SK-N-SH (cell line): Measurements from ENCODE around the gene RAB6D. TPM values are rescaled to one million over a fixed set of nuclear protein-coding genes. Genes with fewer than 3 reads are reported as not detected.
"Not testable (repeated sequence)": the region's sequence is repeated elsewhere in the genome, so short reads cannot be mapped to it uniquely, and the experiment has no call there.

ENCODE experiments used
- CTCF ChIA-PET: fragments of 300-600, 350-600 bp; formaldehyde crosslinking; extraction: SDS; loops from one replicate; lab custom pipeline; 2021; lab: Yijun Ruan, JAX
- POLR2A ChIA-PET: fragments of 350-600 bp; sonication (Branson Sonifier 250); formaldehyde crosslinking; extraction: SDS; loops from one replicate; lab custom pipeline; 2020; ENCODE audit warnings: antibody characterized with exemption, inconsistent platforms; lab: Yijun Ruan, JAX
- DNase-seq: peaks from one replicate; pipeline ENCODE4 v3.0.0; 2012
- H2AFZ ChIP-seq: fragments of 200-600 bp; sonication (generic); 2 replicates; pipeline ENCODE4 v1.8.1; 2016; ENCODE audit warnings: antibody characterized with exemption, mild to moderate bottlenecking, low read depth
- H3F3A ChIP-seq: fragments of 200-600 bp; sonication (generic); replicated peaks from 2 replicates; pipeline ENCODE3; 2016; ENCODE audit warnings: antibody characterized with exemption, mild to moderate bottlenecking; ENCODE audit not compliant: insufficient read depth
- H3K27ac ChIP-seq, 2 experiments: fragments of 200-500 bp in 1 of 2; fragments of 200-600 bp in 1 of 2; sonication (Bioruptor generic) in 1 of 2; sonication (generic), shearing (Covaris generic) in 1 of 2; 2 replicates each; pipeline versions ENCODE4 v1.5.1 to v1.6.1; 2014 to 2016; ENCODE audit warnings: low read depth in 2 of 2, inconsistent platforms in 1 of 2, low read length in 1 of 2, mild to moderate bottlenecking in 1 of 2, mixed read lengths in 1 of 2
- H3K27me3 ChIP-seq: fragments of 200-600 bp; sonication (generic), shearing (Covaris generic); 2 replicates; pipeline ENCODE4 v1.6.1; 2016; ENCODE audit warnings: mixed run types; ENCODE audit not compliant: insufficient read depth
- H3K36me3 ChIP-seq, 2 experiments: fragments of 200-500 bp in 1 of 2; fragments of 200-600 bp in 1 of 2; sonication (Bioruptor generic) in 1 of 2; sonication (generic) in 1 of 2; replicated peaks in 1 of 2; 2 replicates each; pipeline versions ENCODE3 to v1.5.1; 2014 to 2016; ENCODE audit warnings: low read length in 1 of 2, mild to moderate bottlenecking in 1 of 2; ENCODE audit not compliant: insufficient read depth in 2 of 2, control insufficient read depth in 1 of 2
- H3K4me1 ChIP-seq, 2 experiments: fragments of 200-500 bp in 1 of 2; fragments of 200-600 bp in 1 of 2; sonication (Bioruptor generic) in 1 of 2; sonication (generic), shearing (Covaris generic) in 1 of 2; 2 replicates each; pipeline versions ENCODE4 v1.5.1 to v1.6.1; 2014 to 2016; ENCODE audit warnings: low read depth in 1 of 2, low read length in 1 of 2, mixed run types in 1 of 2; ENCODE audit not compliant: insufficient read depth in 2 of 2, control insufficient read depth in 1 of 2
- H3K4me2 ChIP-seq: fragments of 200-600 bp; sonication (generic), shearing (Covaris generic); 2 replicates; pipeline ENCODE4 v1.6.1; 2017; ENCODE audit warnings: mixed run types
- H3K4me3 ChIP-seq, 2 experiments: fragments of 200-500 bp in 1 of 2; fragments of 200-600 bp in 1 of 2; sonication (Bioruptor generic) in 1 of 2; sonication (generic), shearing (Covaris generic) in 1 of 2; 2 replicates each; pipeline versions ENCODE4 v1.5.1 to v1.8.1; 2014 to 2016; ENCODE audit warnings: low read depth in 2 of 2, inconsistent platforms in 1 of 2, low read length in 1 of 2, mild to moderate bottlenecking in 1 of 2, mixed read lengths in 1 of 2, moderate library complexity in 1 of 2
- H3K79me2 ChIP-seq: fragments of 200-600 bp; sonication (generic); 2 replicates; pipeline ENCODE4 v1.8.1; 2017; ENCODE audit warnings: mild to moderate bottlenecking; ENCODE audit not compliant: insufficient read depth
- H3K9ac ChIP-seq: fragments of 200-600 bp; sonication (generic); 2 replicates; pipeline ENCODE4 v1.6.1; 2017; ENCODE audit warnings: mixed run types
- H3K9me2 ChIP-seq: fragments of 200-600 bp; sonication (generic); 2 replicates; pipeline ENCODE4 v1.6.1; 2017; ENCODE audit warnings: mixed run types
- H3K9me3 ChIP-seq: fragments of 200-600 bp; sonication (generic); 2 replicates; pipeline ENCODE4 v1.6.1; 2017; ENCODE audit warnings: mixed run types, mild to moderate bottlenecking, moderate library complexity
- H4K20me1 ChIP-seq: fragments of 200-600 bp; sonication (generic); 2 replicates; pipeline ENCODE4 v1.6.1; 2017; ENCODE audit warnings: mild to moderate bottlenecking, mixed run types; ENCODE audit not compliant: insufficient read depth
- CHD2 ChIP-seq: fragments of 150-350 bp; IDR thresholded peaks from 2 replicates; pipeline ENCODE4 v1.6.1; 2018; ENCODE audit warnings: low read length; ENCODE audit not compliant: partially characterized antibody
- TCF12 ChIP-seq: IDR thresholded peaks from 2 replicates; pipeline ENCODE4 v1.4.0; 2012
- WGBS: methylation state at CpG from one replicate; pipeline ENCODE4 v1.1.6; 2017; ENCODE audit warnings: low lambda C conversion rate; 5-methylcytosine and 5-hydroxymethylcytosine counted together
- polyA plus RNA-seq, 3 experiments: library from polyadenylated mRNA; depleted of rRNA; stranded (reverse); fragments of >200 nt; gene quantifications; 2 replicates each; pipeline ENCODE4 v1.2.3, GENCODE V29; 2012
- TF ChIP-seq, protein P1 (sequence below): IDR thresholded peaks from 2 replicates; pipeline ENCODE4 v1.4.0; 2012; ENCODE audit warnings: low read depth, borderline replicate concordance
- TF ChIP-seq, protein P2 (sequence below): fragments of 200-600 bp; sonication (generic); IDR thresholded peaks from 2 replicates; pipeline ENCODE4 v1.6.1; 2017; ENCODE audit warnings: antibody characterized with exemption, mild to moderate bottlenecking, moderate library complexity

The RAB6D gene
- polyA plus RNA-seq, 1 of the 3 experiments (the other 2 are of a cell fraction) = not detected

DNA sequence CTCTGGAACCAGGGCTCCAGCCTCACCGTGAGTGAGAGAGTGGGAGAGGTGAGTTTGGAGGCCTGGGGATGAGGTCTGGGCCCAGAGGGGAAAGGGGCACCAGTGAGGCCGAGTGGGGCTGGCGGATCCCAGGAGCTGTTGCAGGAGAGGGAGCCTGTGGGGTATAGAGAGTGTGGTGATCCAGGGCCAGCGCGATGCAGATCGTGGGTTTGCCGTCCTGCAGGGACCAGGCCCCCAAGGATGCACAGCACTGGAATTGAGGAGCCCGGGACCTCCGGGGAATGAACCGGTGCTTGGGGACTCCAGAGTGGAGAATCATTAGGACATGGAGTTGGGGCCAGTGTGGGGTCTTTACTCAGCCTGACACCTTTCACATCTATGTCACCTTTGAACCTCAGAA is 25.7 kb upstream of the RAB6D start:
- POLR2A ChIA-PET = no interaction called here
- CTCF ChIA-PET = no interaction called here
- no peaks in the 10 kb centered on the region; a peak in 1 of 4 replicates for H3K4me1 ChIP-seq
- no peak for DNase-seq
- no peak overlapping the region for H3K4me2 ChIP-seq
- no peaks in the 10 kb centered on the region for H3K27me3 ChIP-seq
- H3K9me3 ChIP-seq = no peaks in the 10 kb centered on the region
- no peak overlapping the region for H3K9ac ChIP-seq
- H3F3A ChIP-seq = no peaks in the 10 kb centered on the region
- TF ChIP-seq, protein P1, sequence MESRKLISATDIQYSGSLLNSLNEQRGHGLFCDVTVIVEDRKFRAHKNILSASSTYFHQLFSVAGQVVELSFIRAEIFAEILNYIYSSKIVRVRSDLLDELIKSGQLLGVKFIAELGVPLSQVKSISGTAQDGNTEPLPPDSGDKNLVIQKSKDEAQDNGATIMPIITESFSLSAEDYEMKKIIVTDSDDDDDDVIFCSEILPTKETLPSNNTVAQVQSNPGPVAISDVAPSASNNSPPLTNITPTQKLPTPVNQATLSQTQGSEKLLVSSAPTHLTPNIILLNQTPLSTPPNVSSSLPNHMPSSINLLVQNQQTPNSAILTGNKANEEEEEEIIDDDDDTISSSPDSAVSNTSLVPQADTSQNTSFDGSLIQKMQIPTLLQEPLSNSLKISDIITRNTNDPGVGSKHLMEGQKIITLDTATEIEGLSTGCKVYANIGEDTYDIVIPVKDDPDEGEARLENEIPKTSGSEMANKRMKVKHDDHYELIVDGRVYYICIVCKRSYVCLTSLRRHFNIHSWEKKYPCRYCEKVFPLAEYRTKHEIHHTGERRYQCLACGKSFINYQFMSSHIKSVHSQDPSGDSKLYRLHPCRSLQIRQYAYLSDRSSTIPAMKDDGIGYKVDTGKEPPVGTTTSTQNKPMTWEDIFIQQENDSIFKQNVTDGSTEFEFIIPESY = no peak
- TF ChIP-seq, protein P2, sequence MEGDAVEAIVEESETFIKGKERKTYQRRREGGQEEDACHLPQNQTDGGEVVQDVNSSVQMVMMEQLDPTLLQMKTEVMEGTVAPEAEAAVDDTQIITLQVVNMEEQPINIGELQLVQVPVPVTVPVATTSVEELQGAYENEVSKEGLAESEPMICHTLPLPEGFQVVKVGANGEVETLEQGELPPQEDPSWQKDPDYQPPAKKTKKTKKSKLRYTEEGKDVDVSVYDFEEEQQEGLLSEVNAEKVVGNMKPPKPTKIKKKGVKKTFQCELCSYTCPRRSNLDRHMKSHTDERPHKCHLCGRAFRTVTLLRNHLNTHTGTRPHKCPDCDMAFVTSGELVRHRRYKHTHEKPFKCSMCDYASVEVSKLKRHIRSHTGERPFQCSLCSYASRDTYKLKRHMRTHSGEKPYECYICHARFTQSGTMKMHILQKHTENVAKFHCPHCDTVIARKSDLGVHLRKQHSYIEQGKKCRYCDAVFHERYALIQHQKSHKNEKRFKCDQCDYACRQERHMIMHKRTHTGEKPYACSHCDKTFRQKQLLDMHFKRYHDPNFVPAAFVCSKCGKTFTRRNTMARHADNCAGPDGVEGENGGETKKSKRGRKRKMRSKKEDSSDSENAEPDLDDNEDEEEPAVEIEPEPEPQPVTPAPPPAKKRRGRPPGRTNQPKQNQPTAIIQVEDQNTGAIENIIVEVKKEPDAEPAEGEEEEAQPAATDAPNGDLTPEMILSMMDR = no peak
- TF ChIP-seq CHD2 (no peak), TCF12 (no peak)
- no peaks in the 10 kb centered on the region for H3K79me2 ChIP-seq
- no peak overlapping the region for H3K27ac ChIP-seq
- H3K36me3 ChIP-seq = no peaks in the 10 kb centered on the region
- H3K9me2 ChIP-seq = no peaks in the 10 kb centered on the region
- H2AFZ ChIP-seq = no peak overlapping the region
- H3K4me3 ChIP-seq = no peak overlapping the region
- 68% methylated on average over 6 of the region's 10 CpGs for WGBS
- H4K20me1 ChIP-seq = no peaks in the 10 kb centered on the region

DNA sequence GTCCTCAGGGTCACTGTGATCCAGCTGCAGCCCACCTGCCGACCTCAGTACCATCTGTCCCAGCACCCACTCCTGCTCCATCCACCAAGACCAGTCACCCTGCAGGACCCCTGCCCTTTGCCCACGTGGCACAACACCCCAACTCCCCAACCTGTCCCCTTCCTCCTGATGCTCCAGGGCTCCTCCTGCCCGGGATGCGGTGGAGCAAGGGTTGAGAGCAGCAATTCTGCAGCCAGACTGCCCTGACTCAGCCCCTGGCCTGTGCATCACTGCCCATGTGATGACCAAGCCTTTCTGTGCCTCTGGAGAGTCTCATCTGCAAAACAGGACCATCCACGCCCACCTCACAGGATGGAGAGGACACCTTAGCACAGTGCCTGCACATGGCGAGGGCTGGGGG is 24.9 kb upstream of the RAB6D start:
- H3K4me3 ChIP-seq, H3K27ac ChIP-seq, H4K20me1 ChIP-seq, CTCF ChIA-PET, H3K9me3 ChIP-seq, POLR2A ChIA-PET, H3F3A ChIP-seq, H3K4me1 ChIP-seq, DNase-seq, H3K9me2 ChIP-seq, H3K9ac ChIP-seq, H3K4me2 ChIP-seq, H3K36me3 ChIP-seq, H3K79me2 ChIP-seq, H2AFZ ChIP-seq, H3K27me3 ChIP-seq: not testable (repeated sequence)
- WGBS = 30% methylated on average over 6 of the region's 6 CpGs

DNA sequence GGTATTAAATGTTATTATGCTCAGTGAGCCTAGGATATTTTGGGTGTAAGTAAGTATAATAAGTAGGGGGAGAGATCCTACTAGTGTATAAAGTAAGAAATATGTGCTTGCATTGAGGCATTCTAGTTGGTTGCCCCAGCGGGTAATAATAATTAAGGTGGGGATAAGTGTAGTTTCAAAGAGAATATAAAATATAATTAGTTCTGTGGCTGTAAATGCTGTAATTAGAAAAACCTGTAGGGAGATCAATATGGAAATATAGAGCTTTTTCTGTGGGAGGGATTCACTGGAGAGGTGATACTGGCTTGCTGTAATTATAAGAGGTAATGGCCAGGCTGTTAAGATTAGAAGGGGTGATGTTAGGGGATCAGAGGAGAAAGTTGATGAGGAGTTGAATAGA is 9.1 kb upstream of the RAB6D start:
- H3K36me3 ChIP-seq, H3K9ac ChIP-seq, H2AFZ ChIP-seq, H4K20me1 ChIP-seq, H3K9me3 ChIP-seq, DNase-seq, H3K9me2 ChIP-seq, H3K79me2 ChIP-seq, CTCF ChIA-PET, H3K4me3 ChIP-seq, POLR2A ChIA-PET, H3K4me2 ChIP-seq, H3K27me3 ChIP-seq, H3K27ac ChIP-seq, H3F3A ChIP-seq, H3K4me1 ChIP-seq: not testable (repeated sequence)
- WGBS = 83% methylated on average over 1 of the region's 1 CpG
